Urothelium cell line (cell line): ENCODE data around the gene PPP1R9B.

ENCODE experiments used
- DNase-seq: peaks from one replicate; pipeline ENCODE4 v3.0.0; 2011; ENCODE audit warnings: low spot score, mixed read lengths
- FAIRE-seq: peaks from 2 replicates; lab custom pipeline; 2011; peaks lifted over from hg19 to GRCh38; lab: Jason Lieb, UNC

PPP1R9B gene

DNA sequence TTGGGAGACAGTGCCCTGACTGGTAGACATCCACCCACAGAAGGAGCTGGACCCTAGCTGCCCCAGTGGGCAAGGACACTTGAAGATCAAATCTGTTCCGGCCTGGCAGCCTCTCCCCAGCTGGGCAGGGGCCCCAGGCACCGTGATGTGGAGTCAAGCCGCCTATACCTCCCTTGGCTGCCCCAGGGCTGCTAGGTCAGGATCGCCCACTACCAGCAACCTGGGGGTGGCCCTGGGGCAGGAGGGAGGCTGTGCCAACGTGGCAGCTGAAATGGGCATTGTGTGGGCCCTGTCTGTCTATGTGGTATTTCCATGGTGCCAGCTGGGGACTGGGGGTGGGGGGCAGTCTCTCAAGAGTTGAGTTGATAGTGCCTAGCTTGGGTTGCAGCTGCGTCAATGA, 54.4 kb downstream of the PPP1R9B start:
- DNase-seq = no peak
- no peak for FAIRE-seq

DNA sequence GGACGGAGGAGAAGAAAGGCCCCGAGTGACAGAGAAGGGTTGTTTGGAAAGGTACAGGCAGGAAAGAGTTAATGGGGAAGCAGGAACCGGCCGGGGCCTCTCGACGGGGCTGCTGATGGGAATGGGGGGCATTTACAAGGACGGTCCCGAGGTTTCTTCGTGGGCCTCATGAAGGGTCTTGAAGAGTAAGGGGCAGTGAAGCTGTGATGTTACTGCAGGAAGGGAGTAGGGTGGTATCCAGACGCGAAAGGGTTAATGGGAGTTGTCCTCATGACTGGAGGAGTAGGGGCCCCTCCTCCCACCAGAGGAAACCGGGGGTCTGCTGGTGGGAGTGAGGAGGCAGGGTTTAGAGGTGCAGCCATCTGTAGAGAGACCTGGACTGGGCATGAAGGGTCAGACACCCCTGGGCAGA, 54.8 kb downstream of the PPP1R9B start:
- FAIRE-seq = no peak
- DNase-seq = no peak

DNA sequence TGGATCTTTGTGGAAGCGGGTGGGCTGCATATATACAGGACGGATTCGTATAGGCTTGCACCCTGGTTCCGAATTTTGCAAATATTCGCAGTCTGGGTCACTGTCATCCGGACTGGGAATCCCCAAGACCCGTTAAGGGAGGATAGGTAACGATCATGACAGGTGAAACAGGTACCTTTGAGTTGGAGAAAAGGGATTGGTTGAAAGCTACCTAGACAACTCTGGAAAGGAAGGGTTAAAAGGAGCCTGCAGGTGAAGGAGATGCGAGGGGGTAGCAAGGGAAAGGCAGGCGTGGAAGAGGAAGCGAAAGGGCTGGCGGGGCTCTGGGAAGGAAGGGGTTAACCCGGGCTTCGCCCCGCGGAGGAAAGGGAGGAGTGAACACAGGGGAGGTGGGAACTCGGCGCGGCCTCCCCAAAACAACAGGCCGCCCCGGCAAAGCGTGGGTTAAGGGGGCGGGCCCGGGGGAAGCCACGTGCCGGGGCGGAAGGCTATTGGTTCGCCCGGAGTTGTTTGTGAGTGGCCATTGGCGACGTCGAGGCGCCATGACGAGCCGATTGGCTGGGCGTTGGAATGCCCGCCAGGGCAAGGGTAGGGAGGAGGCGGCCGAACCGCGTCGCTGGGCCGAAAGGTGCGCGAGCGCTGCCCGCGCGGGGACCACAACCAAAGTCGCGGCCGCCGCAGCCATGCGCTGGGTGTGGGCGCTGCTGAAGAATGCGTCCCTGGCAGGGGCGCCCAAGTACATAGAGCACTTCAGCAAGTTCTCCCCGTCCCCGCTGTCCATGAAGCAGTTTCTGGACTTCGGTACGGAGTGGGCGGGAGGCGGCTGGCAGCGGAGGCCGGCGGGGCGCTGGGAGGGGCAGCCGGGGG, 55.5 kb downstream of the PPP1R9B start, which contains the start of gene PDK2:
Gene PDK2, plus strand, starts transcription at position 599 of the 867 bp plus-strand sequence. Its CDS starts 85 bp downstream, at position 684.
- peak; percentile 98 for DNase-seq
- FAIRE-seq = peak; percentile 89

DNA sequence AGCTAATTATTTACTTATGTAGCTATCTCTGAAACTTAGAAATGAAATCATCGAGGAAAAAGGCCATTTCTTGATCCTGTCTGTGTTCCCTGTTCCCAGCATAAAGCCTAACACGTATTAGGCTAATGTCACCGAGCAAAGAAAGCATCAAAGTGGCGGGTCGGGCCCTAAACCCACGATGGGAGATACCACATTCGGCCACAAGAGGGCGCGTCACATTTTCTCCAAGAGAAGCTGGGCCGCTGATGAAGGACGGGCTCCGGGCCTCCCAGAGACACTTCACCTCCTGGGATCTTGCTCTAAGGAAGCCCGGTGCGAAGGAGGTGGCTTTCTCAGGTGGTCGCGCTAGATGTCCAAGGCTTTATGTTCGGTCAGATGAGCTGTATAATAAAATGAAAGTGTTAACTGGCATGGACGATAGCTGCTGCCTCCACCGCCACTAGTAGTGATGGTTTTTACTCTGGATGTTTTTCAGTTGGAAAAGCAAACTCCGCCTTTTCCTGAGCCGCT, 56.2 kb downstream of the PPP1R9B start:
- FAIRE-seq (no peak), DNase-seq (peak; percentile 84)

- FAIRE-seq = no peak
- DNase-seq = no peak
These were observed 56.7 kb downstream of the PPP1R9B start for GRCh38 chr17:50093807-50094206.

- DNase-seq (no peak), FAIRE-seq (no peak)
These were observed 57.2 kb downstream of the PPP1R9B start for GRCh38 chr17:50093246-50093645.

DNA sequence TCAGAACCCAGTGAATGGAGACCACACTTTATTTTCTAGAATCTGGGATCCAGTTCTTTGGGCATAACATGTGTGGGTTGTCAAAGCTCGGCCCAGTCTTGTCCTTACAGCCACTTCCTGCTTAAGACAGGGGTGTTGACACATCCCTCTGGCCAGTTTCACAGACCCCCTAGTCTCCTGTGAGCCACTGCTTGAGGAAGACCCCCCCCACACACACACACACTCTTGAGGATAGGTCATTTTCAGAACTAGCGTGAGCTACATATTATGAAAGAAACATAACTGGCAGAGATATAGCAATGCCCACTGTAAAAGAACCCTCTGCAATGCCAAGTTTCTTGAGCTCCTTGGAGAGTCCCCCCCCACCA, 58.6 kb downstream of the PPP1R9B start:
- FAIRE-seq (no peak), DNase-seq (no peak)

- no peak for FAIRE-seq
- DNase-seq = no peak
These were observed 59.2 kb downstream of the PPP1R9B start for GRCh38 chr17:50090971-50091917.

- FAIRE-seq (no peak), DNase-seq (no peak)
These were observed 60.4 kb downstream of the PPP1R9B start for GRCh38 chr17:50090071-50090470.

DNA sequence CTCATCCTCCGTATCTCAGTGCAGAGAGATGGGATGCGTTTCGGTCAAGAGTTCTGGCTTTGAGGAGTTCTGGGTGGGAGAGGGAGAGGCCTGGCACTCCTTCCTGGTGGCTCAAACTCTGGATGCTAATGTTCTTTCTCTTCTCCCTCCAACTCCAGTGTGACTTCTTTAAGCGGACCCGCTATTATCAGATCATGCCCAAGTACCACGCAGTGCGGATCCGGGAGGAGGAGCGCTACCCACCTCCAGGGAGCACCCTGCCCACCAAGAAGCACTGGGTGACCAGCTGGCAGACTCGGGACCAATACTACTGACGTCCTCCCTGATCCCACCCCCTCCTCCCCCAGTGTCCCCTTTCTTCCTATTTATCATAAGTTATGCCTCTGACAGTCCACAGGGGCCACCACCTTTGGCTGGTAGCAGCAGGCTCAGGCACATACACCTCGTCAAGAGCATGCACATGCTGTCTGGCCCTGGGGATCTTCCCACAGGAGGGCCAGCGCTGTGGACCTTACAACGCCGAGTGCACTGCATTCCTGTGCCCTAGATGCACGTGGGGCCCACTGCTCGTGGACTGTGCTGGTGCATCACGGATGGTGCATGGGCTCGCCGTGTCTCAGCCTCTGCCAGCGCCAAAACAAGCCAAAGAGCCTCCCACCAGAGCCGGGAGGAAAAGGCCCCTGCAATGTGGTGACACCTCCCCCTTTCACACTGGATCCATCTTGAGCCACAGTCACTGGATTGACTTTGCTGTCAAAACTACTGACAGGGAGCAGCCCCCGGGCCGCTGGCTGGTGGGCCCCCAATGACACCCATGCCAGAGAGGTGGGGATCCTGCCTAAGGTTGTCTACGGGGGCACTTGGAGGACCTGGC, 61.3 kb downstream of the PPP1R9B start:
- FAIRE-seq (no peak), DNase-seq (no peak)

GRCh38 chr17:50087912-50088405, 62.5 kb downstream of the PPP1R9B start:
- FAIRE-seq (peak; percentile 30), DNase-seq (no peak)

DNA sequence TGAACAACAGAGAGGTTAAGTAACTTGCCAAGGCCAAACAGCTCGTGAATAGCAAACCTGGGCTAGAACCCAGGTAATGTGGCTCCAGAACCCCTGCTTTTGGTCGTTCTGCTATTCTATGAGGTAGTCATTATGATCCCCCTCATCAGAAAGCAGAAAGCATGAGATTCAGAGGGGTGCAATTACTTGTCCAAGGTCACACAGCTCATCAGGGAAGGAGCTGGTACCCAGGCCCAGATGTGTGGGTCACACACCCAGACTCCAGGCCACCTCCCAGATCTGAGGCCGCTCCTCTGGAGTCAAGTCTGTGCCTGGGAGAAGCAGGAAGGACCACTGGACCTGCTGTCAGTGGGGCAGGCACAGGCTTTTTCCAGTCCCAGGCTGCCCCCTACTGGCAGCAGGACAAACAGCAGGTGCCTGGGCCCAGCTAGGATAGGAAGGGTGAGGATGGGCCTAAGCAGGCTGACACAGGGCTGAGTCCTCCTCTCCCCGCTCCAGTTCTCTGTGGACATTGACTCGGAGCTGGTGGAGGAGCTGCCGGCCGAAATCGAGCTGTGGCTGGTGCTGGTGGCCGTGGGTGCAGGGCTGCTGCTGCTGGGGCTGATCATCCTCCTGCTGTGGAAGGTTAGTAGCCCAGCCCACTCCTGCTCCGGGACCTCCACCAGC, 63.1 kb downstream of the PPP1R9B start:
- DNase-seq (peak; percentile 78), FAIRE-seq (peak; percentile 66)
